ENCODE data around the gene COMT. TPM values are rescaled to one million over a fixed set of nuclear protein-coding genes. Genes with fewer than 3 reads are reported as not detected.

Gene COMT
- total and polyA plus RNA-seq, 9 of the 15 experiments (the other 6 are each of a cell fraction or from before 2014, with no cell fraction given): 12.5 to 351 (median 155) TPM

- TF ChIP-seq, protein P1, sequence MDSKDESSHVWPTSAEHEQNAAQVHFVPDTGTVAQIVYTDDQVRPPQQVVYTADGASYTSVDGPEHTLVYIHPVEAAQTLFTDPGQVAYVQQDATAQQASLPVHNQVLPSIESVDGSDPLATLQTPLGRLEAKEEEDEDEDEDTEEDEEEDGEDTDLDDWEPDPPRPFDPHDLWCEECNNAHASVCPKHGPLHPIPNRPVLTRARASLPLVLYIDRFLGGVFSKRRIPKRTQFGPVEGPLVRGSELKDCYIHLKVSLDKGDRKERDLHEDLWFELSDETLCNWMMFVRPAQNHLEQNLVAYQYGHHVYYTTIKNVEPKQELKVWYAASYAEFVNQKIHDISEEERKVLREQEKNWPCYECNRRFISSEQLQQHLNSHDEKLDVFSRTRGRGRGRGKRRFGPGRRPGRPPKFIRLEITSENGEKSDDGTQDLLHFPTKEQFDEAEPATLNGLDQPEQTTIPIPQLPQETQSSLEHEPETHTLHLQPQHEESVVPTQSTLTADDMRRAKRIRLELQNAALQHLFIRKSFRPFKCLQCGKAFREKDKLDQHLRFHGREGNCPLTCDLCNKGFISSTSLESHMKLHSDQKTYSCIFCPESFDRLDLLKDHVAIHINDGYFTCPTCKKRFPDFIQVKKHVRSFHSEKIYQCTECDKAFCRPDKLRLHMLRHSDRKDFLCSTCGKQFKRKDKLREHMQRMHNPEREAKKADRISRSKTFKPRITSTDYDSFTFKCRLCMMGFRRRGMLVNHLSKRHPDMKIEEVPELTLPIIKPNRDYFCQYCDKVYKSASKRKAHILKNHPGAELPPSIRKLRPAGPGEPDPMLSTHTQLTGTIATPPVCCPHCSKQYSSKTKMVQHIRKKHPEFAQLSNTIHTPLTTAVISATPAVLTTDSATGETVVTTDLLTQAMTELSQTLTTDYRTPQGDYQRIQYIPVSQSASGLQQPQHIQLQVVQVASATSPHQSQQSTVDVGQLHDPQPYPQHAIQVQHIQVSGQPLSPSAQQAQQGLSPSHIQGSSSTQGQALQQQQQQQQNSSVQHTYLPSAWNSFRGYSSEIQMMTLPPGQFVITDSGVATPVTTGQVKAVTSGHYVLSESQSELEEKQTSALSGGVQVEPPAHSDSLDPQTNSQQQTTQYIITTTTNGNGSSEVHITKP (IDR thresholded peaks at IDR 0.05; ENCODE audit: partially characterized antibody): no peak
- peak; percentile 42; the same call in 1 of the 2 replicates for TF ChIP-seq ARID3B (CRISPR knock-in tag; IDR thresholded peaks at IDR 0.05; ENCODE audit: borderline replicate concordance)
- TF ChIP-seq ZSCAN32 (CRISPR knock-in tag; IDR thresholded peaks at IDR 0.05): peak; percentile 57; the same call in 1 of the 2 replicates
- TF ChIP-seq TEAD2 (tag; IDR thresholded peaks at IDR 0.05): no peak
- peak; percentile 73; the same call in 1 of the 2 replicates for TF ChIP-seq ZNF165 (CRISPR knock-in tag; IDR thresholded peaks at IDR 0.05; ENCODE audit: borderline replicate concordance)
- TF ChIP-seq PRPF4 (IDR thresholded peaks at IDR 0.05; ENCODE audit: insufficient read depth, low read depth, low read length, poor library complexity, severe bottlenecking): peak; percentile 83
- no peak for TF ChIP-seq CEBPG (CRISPR knock-in tag; IDR thresholded peaks at IDR 0.05)
- peak in 1 of 2 experiments; percentile 57; a peak in 1 of 4 replicates for TF ChIP-seq CEBPG (tag; conservative IDR thresholded peaks at IDR 0.05 in 1 of 2, IDR thresholded peaks at IDR 0.05 in 1 of 2)
- TF ChIP-seq ZFP91 (CRISPR knock-in tag; IDR thresholded peaks at IDR 0.05): no peak
- no peak for TF ChIP-seq MCM7 (IDR thresholded peaks at IDR 0.05)
- TF ChIP-seq RBM39 (optimal IDR thresholded peaks at IDR 0.05; ENCODE audit: low read depth, low read length): peak; percentile 18
- no peak for TF ChIP-seq ZNF143 (CRISPR knock-in tag; IDR thresholded peaks at IDR 0.05)
- 0 out of 2 replicates have a peak, but pooled peaks have one; percentile 6 for TF ChIP-seq ZNF444 (CRISPR knock-in tag; IDR thresholded peaks at IDR 0.05)
- no peak for TF ChIP-seq ZNF431 (CRISPR knock-in tag; IDR thresholded peaks at IDR 0.05)
- TF ChIP-seq MITF (IDR thresholded peaks at IDR 0.05): no peak
- TF ChIP-seq SNRNP70 (optimal IDR thresholded peaks at IDR 0.05; ENCODE audit: low read depth, low read length): peak; percentile 11
- no peak for TF ChIP-seq SIN3B (IDR thresholded peaks at IDR 0.05; ENCODE audit: low read depth)
- 0 out of 2 replicates have a peak, but pooled peaks have one; percentile 33 for TF ChIP-seq SMC3 (conservative IDR thresholded peaks at IDR 0.05; ENCODE audit: insufficient read depth, low read depth, low read length)
- TF ChIP-seq POLR2G (IDR thresholded peaks at IDR 0.05; ENCODE audit: low read depth, low read length): peak; percentile 99
- TF ChIP-seq MAFG (tag; conservative IDR thresholded peaks at IDR 0.05): no peak
These were observed at the start of gene COMT, which contains the start of gene TXNRD2 (continued) for GRCh38 chr22:19941365-19942082.
